NT2/D1 (cell line): ENCODE measurements around the gene ZBTB20.

Experiments used
- SUZ12 ChIP-seq: IDR thresholded peaks from 2 replicates; pipeline ENCODE4 v1.6.1; 2011; ENCODE audit not compliant: insufficient read length, insufficient read depth; ENCODE audit errors: extremely low read depth
- YY1 ChIP-seq: IDR thresholded peaks from 2 replicates; pipeline ENCODE4 v1.6.1; 2011; ENCODE audit not compliant: insufficient read length, insufficient read depth
- ZNF274 ChIP-seq: IDR thresholded peaks from 2 replicates; pipeline ENCODE4 v1.6.1; 2011; ENCODE audit warnings: mild to moderate bottlenecking, low read depth, low read length

GRCh38 chr3:114308830-114309229 lies 838.3 kb downstream of the ZBTB20 start:
- TF ChIP-seq ZNF274 (no peak), YY1 (no peak), SUZ12 (no peak)
